HG02840 (cell line): ENCODE data around the gene TMA7.

ENCODE experiments used
- ATAC-seq: cut with Tn5 transposase; IDR thresholded peaks from one replicate; pipeline ENCODE4 v1.9.1; 2021; ENCODE audit warnings: mild to moderate bottlenecking, moderate library complexity, moderate number of reproducible peaks; ENCODE audit not compliant: unreplicated experiment, low FRiP score

The TMA7 gene

GRCh38 chr3:48486952-48487351 lies 46.9 kb downstream of the TMA7 start:
- ATAC-seq: no peak

GRCh38 chr3:48492461-48493202 lies 52.6 kb downstream of the TMA7 start:
- ATAC-seq: no peak

DNA sequence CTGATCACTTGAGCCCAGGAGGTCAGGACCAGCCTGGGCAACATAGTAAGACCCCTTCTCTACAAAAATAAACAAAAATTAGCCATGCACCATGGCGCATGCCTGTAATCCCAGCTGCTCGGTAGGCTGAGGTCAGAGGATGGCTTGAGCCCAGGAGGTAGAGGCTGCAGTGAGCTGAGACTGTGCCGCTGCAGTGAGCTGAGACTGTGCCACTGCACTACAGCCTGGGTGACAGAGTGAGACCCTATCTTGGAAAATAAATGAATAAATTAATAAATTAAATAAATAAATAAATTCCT lies 53.1 kb downstream of the TMA7 start:
- ATAC-seq: no peak
